Measurements from ENCODE around the gene TSPYL6.
"Not testable (repeated sequence)": the region's sequence is repeated elsewhere in the genome, so short reads cannot be mapped to it uniquely, and the experiment has no call there.

TSPYL6 gene

DNA sequence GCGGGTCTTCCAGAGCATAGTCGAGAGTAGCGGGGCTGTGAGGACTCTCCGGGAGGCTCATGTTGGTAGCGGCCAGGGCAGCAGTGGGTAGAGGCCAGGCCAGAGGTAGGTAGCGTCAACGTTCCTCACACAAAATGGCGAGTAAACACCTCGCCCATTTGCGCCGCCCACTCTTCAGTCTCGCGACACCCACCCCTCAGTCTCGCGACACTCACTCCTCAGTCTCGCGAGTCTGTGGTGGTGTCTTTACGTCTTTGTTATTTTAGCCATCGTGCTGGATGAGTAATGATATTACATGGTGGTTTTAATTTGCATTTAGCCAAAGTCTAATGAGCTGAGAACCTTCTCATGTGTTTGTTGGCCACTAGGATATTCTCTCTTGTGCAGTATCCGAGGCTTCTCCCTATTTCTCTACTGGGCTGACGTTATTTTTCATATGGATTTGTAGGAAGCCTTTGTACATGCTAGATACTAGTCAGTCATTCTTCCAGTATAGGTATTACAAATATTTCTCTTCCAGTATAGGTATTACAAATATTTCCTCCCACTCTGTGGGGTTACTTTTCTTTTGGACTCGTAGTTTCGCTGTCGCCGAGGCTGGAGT lies at the start of gene TSPYL6:
TSS of gene TSPYL6 (minus strand) at position 139 of the 604 bp plus-strand sequence. CDS start at position 61, 78 bp downstream.
- no peak for DNase-seq (ENCODE audit: low read depth)

DNA sequence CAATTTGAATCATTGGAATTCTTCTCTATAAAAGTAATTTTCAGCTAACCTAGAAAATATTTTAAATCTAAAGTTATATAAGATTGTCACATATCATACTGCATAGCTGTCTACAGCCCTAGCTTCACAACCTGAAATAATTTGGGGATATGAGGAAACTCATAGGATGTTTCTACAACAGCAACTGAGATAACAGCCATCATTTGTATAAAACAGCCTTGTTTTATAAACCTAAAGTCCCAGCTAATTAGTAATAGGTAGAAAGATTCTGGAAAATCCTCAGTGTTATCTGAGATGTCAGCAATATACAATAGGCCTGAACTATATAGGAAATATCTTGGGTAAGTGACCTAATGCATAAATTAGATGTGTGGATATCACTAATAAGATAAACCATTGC lies 47.6 kb upstream of the TSPYL6 start:
- DNase-seq (ENCODE audit: low read depth): no peak

DNA sequence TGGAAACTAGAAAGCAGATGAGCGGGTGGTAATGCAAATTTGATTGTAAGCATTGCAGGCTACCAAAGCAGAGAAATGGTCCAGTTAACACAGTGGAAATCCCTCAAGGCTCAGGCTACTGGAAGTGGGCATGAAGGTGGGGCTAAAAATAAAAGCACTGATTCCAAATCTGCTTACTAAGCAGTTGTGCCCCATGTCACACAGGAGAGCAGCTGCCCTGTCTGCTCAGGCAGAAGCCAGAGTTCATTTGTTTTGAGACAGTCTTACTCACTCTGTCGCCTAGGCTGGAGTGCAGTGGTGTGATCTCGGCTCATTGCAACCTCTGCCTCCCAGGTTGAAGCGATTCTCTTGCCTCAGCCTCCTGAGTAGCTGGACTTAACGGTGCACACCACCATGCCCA lies 42.5 kb upstream of the TSPYL6 start:
- DNase-seq (ENCODE audit: low read depth): no peak

DNA sequence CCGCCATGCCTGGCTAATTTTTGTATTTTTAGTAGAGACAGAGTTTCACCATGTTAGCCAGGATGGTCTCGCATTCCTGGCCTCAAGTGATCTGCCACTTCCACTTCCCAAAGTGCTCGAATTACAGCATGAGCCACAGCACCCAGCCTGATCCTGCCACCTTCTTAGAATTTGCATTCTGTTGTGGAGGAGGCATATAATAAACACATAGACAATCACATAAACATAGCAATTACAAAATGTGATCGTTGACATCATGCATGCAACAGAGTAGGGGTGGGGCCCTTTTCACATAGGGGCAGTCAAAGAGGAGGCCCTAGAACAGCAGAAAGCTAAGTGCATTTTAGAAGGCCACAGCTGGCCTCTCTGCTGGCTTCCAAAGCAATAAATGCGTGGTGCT lies 39.9 kb upstream of the TSPYL6 start:
- DNase-seq (ENCODE audit: low read depth): no peak

DNA sequence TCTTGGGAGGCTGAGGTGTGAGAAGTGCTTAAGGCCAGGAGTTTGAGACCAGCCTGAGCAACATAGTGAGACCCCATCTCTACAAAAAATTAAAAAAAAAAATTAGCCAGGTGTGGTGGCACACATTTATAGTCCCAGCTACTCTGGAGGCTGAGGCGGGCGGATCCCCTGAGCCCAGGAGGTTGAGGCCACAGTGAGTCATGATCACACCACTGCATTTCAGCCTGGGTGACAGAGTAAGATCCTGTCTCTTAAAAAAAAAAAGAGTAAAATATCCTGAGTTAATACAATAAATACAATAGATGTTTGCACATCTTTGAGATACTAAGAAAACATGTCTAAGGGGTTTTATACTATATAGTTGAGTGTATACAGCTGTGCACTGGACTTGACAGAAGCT lies 38.6 kb upstream of the TSPYL6 start:
- DNase-seq (ENCODE audit: low read depth): not testable (repeated sequence)

DNA sequence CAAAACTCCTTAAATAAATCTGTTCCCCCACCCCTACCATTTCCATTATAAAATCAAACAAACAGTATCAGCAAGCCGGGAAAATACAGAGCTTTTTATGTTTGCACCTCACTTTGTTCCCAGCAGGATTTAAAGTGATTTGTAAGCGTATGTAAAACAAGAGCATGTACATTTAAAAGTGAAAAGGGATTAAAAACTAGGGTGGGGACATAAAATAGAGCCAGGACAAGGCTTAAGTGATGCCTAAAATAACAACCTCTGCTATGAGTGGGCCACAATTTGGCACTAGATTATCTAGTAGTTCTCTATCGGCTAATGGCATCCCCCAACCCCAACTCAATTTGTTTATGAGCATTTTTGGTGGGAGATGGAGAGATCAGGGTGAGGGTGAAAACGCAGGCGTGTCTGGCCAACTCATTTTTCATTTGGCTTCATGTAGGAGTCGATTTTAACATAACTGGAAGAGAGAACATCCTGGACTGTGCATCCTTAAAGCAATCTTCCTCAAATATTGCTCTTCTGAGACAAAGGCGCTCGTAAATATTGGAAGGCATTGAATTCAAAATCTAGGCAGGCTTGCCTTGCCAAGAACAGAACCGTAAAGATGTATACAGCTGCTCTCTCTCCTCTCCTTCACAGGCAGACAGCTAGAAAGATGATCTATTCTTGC lies 34.5 kb upstream of the TSPYL6 start:
- no peak for DNase-seq (ENCODE audit: low read depth)

DNA sequence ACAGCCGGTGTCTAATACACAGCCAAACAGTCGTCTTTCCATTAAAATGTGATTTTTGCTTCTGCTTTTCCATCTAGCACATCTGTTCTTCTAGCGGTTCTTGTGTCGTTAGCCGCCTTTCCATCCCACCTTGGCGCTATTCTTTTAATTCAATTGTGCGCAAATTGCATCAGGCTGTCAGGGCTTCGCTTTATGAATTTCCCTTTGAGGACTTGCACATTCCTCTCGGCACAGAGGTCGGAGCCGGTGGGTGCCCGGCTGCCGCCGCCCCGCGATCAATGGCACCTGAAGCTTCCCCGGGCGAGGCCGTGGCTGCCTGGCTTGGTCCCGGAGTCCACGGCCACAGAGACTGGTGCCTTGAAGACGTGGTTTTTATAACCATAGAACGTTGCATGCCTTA lies 33.9 kb upstream of the TSPYL6 start:
- DNase-seq (ENCODE audit: low read depth): no peak

DNA sequence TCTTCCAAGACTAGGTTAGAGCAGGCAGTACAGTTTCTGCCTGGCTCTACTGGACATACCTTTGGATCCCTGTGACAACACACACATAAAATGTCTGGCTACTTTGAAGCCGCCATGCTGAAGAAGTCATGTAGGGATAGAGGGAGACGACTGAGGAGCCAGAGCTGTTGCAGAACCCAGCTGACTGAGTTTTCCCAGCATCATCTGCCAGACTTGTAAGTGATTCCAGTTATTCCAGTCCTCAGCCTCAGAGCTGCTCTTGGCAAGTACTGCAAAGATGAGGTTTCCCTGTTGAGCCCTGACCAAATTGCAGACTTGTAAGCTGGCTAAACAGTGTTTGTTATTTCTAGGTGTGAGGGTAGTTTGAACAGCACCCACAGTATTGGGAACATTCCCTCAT lies 31.5 kb upstream of the TSPYL6 start:
- no peak for DNase-seq (ENCODE audit: low read depth)

DNA sequence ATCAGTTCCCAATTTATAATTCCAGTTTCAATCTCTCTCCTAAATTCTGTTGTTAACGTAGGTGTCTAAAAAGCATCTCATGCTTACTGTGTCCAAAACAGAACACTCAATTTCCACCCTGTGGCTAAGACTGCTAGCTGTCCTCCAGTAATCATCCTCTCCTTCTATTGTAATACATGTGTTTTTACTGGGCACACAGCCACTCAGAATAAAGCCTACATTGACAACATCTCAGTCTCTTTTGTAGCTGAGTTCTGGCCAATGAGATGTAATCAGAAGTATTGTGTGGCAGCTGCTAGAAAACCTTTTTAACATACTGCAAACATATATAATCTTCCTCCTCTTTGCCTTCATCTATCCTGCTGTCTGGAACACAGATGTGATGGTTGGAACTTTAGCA lies 29.4 kb upstream of the TSPYL6 start:
- no peak for DNase-seq (ENCODE audit: low read depth)

DNA sequence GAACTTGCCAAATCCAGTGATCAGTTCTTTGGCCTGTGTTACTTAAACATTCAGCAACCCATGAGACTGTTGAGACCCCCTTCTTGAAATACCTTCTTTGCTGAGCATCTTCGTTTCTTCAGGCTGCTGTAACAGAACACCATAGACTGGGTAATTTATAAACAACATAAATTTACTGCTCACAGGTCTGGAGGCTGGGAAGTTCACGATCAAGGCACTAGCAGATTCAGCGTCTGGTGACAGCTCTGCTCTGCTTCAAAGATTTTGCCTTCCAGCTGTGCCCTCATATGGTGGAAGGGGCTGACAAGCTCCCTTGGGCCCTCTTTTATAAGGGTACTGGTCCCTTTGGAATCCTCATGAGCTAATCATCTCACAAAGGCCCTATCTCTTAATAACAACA lies 28.8 kb upstream of the TSPYL6 start:
- DNase-seq (ENCODE audit: low read depth): no peak

DNA sequence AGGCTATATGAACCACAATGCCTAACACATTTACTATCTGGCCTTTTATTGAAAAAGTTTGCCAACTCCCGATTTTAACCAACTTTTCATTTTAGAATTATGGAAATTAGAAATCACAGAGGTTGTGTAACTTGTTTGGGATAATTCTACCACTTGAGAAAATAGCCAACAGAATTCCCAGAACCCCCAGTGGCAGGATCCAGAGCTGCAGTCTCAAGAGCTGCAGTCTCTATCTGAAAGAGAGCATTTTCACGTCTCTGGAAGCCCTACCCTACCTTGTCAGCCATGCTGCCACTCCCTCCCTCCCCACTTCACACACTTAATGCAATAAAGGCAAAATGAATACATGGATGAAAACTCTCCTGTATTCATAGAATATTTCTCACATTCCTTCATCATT lies 23.4 kb upstream of the TSPYL6 start:
- DNase-seq (ENCODE audit: low read depth): no peak

DNA sequence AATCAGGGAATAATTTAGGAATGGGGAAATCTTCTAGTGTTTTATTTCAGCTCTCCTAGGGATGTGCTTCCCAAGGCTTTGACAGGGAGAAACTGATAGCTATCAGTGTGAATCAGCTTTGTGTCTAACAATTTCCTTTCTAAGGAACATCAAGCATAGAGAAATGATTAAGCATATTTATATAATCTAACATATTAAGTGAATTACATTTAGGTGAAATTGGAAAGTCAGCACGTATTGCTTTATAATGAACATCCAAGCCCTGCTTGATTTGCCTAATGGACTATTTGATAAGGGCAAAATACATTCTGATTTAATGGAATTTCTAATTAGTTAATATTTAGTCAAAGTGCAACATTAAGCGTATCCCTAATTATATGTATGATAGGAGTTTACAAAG lies 19.5 kb upstream of the TSPYL6 start:
- no peak for DNase-seq (ENCODE audit: low read depth)

DNA sequence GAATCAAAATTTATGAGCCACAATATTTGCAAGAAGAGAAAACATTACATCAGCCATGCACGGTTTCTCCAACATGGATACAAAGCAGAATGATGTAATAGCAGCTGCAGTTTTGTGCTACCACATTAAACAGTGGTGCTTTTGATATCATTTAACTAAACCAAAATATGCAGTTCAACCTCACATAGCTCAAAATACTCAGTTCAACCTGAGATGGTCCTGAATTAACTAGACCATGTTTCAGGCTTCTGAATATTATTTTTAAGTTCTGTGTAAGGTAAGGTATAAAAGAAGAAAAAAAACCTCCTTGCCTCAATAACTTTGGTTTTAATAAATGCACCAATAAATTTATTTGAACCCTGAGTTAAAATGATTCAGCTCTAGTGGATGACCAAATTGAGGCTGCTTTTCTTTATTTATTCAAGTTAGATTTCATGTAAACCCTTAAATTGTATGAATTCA lies 18.8 kb upstream of the TSPYL6 start:
- DNase-seq (ENCODE audit: low read depth): peak; percentile 22

DNA sequence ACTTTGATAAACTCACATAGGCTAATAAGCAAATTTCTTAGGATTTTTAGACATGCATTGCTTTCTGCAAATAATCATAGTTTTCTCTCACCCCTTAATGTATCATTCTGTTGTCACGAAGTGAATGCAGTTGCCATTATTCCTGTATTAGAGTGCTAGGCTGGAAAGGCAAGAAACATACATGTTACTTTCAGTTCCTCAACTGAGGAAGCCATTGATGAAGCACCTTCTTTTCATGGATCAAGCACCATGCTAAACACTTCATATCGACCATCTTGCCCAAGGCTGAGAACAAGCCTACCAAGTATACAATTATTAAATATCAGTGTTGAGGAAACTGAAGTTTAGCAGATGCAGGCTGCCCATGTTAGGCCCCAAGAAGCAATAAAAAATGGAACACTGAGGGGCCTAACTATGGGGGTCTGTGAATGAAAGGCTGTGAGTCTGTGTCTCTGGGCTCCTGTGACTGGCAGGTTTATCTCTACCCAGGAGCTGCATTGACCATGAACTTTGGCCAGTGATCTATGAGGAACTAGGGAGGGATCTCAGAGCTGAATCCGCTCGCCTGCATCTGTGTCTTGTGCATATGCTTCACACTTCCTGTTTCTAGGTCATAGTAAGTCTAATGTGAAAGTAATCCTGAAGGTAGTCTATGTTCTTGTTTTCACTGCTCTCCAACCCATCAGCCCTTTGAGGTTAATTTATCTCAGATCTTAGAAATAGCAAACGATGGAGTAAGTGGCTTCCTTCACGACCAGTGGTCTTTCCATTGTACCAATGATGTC lies 16.0 kb upstream of the TSPYL6 start:
- no peak for DNase-seq (ENCODE audit: low read depth)

DNA sequence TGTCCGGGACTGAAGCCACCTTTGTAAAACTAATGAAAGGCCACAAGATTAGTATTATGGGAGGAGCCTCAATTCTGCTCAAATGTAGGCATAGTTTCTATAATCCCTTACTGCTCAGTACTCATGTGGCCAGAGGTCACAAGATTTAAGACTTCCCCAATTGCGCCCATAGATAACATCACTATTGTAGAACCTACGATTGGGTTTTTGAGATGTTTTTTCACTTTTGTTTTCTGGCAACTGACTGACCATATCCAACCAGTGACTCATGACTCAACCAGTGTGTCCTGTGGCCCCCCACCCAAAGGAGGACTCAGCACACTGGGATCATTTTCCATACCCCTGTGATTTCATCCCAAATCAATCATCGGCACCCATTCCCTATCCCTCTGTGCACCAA lies 15.2 kb upstream of the TSPYL6 start:
- no peak for DNase-seq (ENCODE audit: low read depth)

DNA sequence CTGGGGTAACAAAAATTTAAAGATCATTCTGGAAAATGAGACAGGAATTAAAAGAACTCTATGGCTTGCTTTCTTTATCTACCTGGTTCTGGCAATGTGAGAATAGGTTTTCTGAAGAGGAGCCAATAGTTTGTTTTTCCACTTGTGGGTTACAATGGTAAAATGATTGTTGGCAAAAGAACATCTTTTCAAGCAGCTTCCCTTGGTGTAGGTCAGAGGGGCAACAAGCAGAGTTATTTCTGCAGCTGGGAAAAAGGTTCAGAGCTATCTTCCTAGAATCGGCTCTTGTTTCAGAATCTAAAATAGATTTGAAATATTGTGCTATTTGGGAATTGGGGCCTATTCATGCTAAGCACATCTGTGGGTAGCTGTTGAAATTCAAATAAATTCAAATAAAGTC lies 11.5 kb upstream of the TSPYL6 start:
- no peak for DNase-seq (ENCODE audit: low read depth)

DNA sequence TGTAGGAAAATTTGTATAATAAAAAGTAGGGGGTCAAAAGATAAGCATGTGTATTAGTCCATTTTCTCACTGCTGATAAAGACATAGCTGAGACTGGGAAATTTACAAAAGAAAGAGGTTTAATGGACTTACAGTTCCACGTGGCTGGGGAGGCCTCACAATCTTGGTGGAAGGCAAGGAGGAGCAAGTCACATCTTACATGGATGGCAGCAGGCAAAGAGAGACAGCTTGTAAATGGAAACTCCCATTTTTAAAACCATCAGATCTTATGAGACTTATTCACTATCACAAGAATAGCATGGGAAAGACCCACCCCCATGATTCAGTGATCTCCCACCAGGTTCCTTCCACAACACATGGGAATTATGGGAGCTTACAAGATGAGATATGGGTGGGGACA lies 9.1 kb upstream of the TSPYL6 start:
- DNase-seq (ENCODE audit: low read depth): not testable (repeated sequence)

DNA sequence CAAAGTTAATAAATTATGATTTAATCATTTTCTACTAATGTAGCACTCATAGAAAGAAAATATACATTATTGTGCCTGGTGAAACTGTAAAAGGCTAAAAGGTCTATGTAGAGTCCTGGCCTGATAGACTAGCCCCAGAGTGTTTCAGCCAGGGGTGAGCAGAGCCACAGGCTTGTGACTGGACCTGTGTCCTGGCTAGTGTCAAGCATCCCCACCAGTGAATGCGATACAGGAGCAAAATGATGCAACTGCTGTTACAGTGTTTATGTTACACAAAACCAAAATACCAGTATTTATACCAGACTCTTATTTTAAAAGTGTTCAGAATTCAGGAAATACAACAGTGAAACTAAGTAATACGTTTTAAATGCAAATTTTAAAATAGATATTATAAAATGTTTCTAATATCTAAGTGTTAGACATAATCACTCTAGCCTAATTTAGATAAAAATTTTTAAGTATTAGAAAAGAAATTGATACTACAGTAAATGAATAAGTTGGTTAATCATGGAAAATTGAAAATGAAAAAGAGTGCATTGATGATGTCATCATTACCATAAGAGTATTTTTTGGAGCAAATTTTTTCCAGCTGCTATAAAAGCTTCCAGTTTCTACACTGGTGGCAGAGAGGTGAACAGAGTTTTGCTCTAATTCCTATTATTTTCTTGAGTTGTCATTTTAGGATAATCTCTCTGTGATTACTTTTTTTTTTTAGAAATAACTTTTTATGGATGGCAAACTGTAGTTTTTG lies 6.2 kb upstream of the TSPYL6 start:
- no peak for DNase-seq (ENCODE audit: low read depth)

DNA sequence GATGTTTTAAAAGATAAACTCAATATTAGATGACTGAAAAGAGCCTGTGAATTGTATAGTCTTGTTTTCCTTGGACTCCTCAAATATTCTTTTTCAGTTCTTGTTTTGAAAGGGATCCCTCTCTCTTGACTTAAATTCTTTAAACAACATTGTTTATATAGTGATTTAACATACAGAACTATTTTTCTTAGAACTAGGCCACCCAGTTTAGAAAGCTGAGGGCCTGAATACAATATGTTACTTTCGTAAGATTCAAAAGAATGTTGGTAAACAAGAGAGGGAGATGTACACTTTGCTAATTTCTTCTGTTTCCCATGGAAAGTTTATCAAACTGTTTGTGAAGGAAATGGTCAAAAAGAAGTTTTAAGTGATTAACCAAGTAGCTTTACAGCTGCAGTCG lies 5.5 kb upstream of the TSPYL6 start:
- DNase-seq (ENCODE audit: low read depth): no peak

DNA sequence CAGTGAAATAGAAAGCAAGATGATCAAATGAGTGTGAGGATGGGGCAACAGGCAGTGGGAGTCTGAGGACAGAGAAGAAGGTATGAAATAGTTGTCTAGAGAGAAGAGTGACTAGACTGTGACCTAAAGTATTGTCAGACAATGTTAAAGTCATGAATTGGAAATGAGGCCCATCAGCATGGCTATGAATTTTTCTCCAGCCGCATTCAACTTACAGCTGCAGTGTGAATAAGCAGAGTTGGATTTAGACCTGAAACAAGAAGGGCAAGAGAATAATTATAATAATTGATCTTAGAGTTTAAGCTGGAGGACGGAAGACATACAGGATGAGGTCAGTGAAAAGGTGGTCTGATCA lies 4.2 kb upstream of the TSPYL6 start:
- DNase-seq (ENCODE audit: low read depth): no peak

DNA sequence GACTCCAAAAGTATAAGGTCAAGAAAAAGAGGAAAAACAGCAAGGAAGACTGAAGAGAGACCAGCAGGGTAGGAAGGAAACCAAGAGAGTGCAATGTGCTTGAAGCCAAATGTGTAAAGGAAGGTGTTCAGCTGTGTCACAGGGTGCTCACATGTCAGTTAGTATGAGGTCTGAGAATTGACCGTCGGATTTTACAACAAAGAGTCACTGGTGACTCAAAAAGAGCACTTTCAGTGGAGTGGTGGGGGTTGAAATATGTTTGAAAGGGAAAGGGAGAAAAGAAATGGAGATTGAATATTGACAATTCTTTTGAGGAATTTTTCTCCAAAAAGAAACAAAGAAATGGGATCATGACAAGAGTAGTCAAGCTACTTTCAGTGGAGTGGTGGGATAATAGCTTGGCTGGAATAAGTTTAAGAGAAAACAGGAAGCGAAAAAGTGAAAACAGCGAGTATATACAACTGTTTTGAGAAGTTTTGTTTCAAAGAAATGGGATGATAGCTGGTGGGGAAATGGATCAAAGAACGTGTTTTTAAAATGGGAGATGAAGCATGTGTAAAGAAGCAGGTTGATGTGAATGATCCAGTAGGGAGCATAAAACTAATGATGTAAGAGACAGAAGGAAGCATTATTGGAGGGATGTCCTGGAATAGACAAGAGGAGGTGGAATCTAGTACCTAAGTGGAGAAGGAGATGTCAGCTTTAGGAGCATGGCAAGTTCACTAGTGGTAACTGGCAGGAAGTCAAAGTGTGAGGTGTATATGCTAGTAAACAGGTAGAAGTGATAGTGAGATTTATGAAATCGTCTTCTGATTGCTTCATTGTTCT lies 3.6 kb upstream of the TSPYL6 start:
- no peak for DNase-seq (ENCODE audit: low read depth)

DNA sequence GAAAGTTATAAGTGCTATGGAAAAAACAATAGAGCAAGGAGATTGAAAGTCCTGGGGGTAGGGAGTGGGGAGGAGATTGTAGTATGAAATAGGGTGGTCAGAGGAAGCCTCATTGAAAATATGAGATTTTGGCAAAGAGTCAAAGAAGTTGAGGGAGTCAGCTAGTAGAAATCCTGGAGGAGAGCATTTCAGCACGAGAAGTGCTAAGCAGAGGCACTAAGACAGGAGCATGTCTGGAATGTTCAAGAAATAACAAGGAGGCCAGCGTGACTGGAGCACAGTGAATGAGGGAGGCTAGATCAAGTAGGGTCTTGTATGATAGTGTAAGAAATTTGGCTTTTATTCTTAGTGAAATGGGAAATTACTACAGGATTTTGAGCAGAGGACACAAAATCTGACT lies 2.1 kb upstream of the TSPYL6 start:
- peak; percentile 23 for DNase-seq (ENCODE audit: low read depth)
